Activated CD8-positive, alpha-beta T cell treated with anti-CD3 and anti-CD28 coated beads for 36 hours (primary cell): ENCODE results near the gene DHRS4L2. TPM values are rescaled to one million over a fixed set of nuclear protein-coding genes. Genes with fewer than 3 reads are reported as not detected.
"Not testable (repeated sequence)": the region's sequence is repeated elsewhere in the genome, so short reads cannot be mapped to it uniquely, and the experiment has no call there.

Experiments
- ATAC-seq: fragments of 200-7000 bp; cut with Tn5 transposase; one replicate; pipeline ENCODE4 v1.10.0; 2021; ENCODE audit warnings: mild to moderate bottlenecking, moderate library complexity
- CTCF ChIA-PET: fragments of 350-600 bp; sonication (Branson Sonifier 250); formaldehyde crosslinking; loops from one replicate; lab custom pipeline; 2021; ENCODE audit warnings: antibody characterized with exemption; lab: Charles Lee
- POLR2A ChIA-PET: fragments of 350-600 bp; sonication (Branson Sonifier 250); formaldehyde crosslinking; loops from one replicate; lab custom pipeline; 2021; ENCODE audit warnings: antibody characterized with exemption; lab: Charles Lee
- DNase-seq: peaks from one replicate; pipeline ENCODE4 v3.0.0-alpha.2; 2020
- H3K27ac Mint-ChIP-seq: one replicate; pipeline ENCODE4 v1.8.0; 2021; ENCODE audit warnings: mild to moderate bottlenecking, mixed read lengths
- H3K27me3 Mint-ChIP-seq: one replicate; pipeline ENCODE4 v1.8.0; 2021; ENCODE audit warnings: mixed read lengths
- H3K36me3 Mint-ChIP-seq: one replicate; pipeline ENCODE4 v1.8.0; 2021; ENCODE audit warnings: low read depth, mixed read lengths
- H3K4me1 Mint-ChIP-seq: one replicate; pipeline ENCODE4 v1.8.0; 2021; ENCODE audit warnings: low read depth, mixed read lengths
- H3K4me3 Mint-ChIP-seq: one replicate; pipeline ENCODE4 v1.8.0; 2021; ENCODE audit warnings: mild to moderate bottlenecking, moderate library complexity, mixed read lengths
- H3K9me3 Mint-ChIP-seq: one replicate; pipeline ENCODE4 v1.8.0; 2021; ENCODE audit warnings: mixed read lengths
- CTCF ChIP-seq: fragments of 200-600 bp; IDR thresholded peaks from one replicate; pipeline ENCODE4 v1.8.0; 2022; ENCODE audit warnings: antibody characterized with exemption, mild to moderate bottlenecking
- intact Hi-C: fragments of 100-400 bp; cut with micrococcal nuclease; formaldehyde crosslinking; loops from one replicate; pipeline ENCODE4 v1.10.0; 2022
- total RNA-seq, 2 experiments: library from RNA; stranded (reverse); gene quantifications; one replicate each; pipeline ENCODE4 v1.2.3, GENCODE V29; 2021

The DHRS4L2 gene
- total RNA-seq, 2 experiments from 2014 or later = 20.8 to 24.3 TPM

- Mint-ChIP-seq H3K4me1 (peaks cover 9% of the 10 kb centered on the region), H3K9me3 (peaks cover 5% of the 10 kb centered on the region), H3K27ac (peak overlapping the region; percentile 75), H3K4me3 (peak overlapping the region; percentile 82), H3K27me3 (no peaks in the 10 kb centered on the region), H3K36me3 (no peaks in the 10 kb centered on the region)
- ATAC-seq (peak; percentile 84), DNase-seq (peak; percentile 75)
- POLR2A ChIA-PET = no interaction called here
- peak; percentile 73 for TF ChIP-seq CTCF
- intact Hi-C loops = loop anchor here (2.0 kb wide), 1 partner anchor 22 kb away; no protein-coding TSS in a partner anchor
- CTCF ChIA-PET = interaction anchor here (0.7 to 2.8 kb wide), 5 partner anchors 9 to 72 kb away, joined by 3 to 9 read pairs (median 3); no protein-coding TSS in a partner anchor
Observed at GRCh38 chr14:24036169-24036962, 47.6 kb downstream of the DHRS4L2 start.

GRCh38 chr14:24036963-24037657 lies 48.4 kb downstream of the DHRS4L2 start:
- POLR2A ChIA-PET, H3K4me1 Mint-ChIP-seq, DNase-seq, H3K36me3 Mint-ChIP-seq, H3K9me3 Mint-ChIP-seq, H3K27me3 Mint-ChIP-seq: not testable (repeated sequence)
- intact Hi-C loops = loop anchor here (2.0 kb wide), 1 partner anchor 22 kb away; no protein-coding TSS in a partner anchor
- peak; percentile 9 for ATAC-seq
- H3K4me3 Mint-ChIP-seq = peak overlapping the region; percentile 82
- TF ChIP-seq CTCF = peak; percentile 49
- peak overlapping the region; percentile 75 for H3K27ac Mint-ChIP-seq
- CTCF ChIA-PET = interaction anchor here (1.1 to 1.6 kb wide), 3 partner anchors 10 to 53 kb away, joined by 3 to 5 read pairs (median 3); no protein-coding TSS in a partner anchor

- intact Hi-C loops = loop anchor here (2.0 kb wide), 1 partner anchor 23 kb away; no protein-coding TSS in a partner anchor
- H3K9me3 Mint-ChIP-seq = peaks cover under 1% of the 10 kb centered on the region
- no peak for TF ChIP-seq CTCF
- POLR2A ChIA-PET = no interaction called here
- H3K4me3 Mint-ChIP-seq = no peak overlapping the region
- no peak overlapping the region for H3K27ac Mint-ChIP-seq
- H3K27me3 Mint-ChIP-seq = no peaks in the 10 kb centered on the region
- no peak for ATAC-seq
- no peak for DNase-seq
- H3K4me1 Mint-ChIP-seq = peaks cover 9% of the 10 kb centered on the region
- CTCF ChIA-PET = interaction anchor here (1.2 to 1.6 kb wide), 2 partner anchors 9 to 20 kb away, joined by 3 to 6 read pairs; no protein-coding TSS in a partner anchor
- H3K36me3 Mint-ChIP-seq = no peaks in the 10 kb centered on the region
Observed at GRCh38 chr14:24037658-24038037, 48.9 kb downstream of the DHRS4L2 start.

GRCh38 chr14:24038686-24039085 lies 50.0 kb downstream of the DHRS4L2 start:
- Mint-ChIP-seq H3K9me3 (no peaks in the 10 kb centered on the region), H3K27ac (no peak overlapping the region), H3K4me3 (no peak overlapping the region), H3K27me3 (no peaks in the 10 kb centered on the region), H3K4me1 (peaks cover 9% of the 10 kb centered on the region), H3K36me3 (no peaks in the 10 kb centered on the region)
- intact Hi-C loops = no loop called here
- ChIA-PET CTCF (interaction anchor here (1.0 to 1.6 kb wide), 3 partner anchors 8 to 70 kb away, joined by 3 to 6 read pairs (median 3); no protein-coding TSS in a partner anchor), POLR2A (no interaction called here)
- no peak for TF ChIP-seq CTCF
- DNase-seq (no peak), ATAC-seq (no peak)
